ENCODE data around the gene ISLR.

ISLR gene

GRCh38 chr15:74147051-74147450, 26.5 kb upstream of the ISLR start:
- Histone ChIP-seq H3K4me1 (ENCODE audit: insufficient read depth, low read length, severe bottlenecking) (no peaks in the 10 kb centered on the region), H3K9me2 (ENCODE audit: low read depth, low read length) (no peaks in the 10 kb centered on the region), H2AFZ (ENCODE audit: low read length) (no peak overlapping the region), H4K20me1 (ENCODE audit: insufficient read depth, low read length) (no peaks in the 10 kb centered on the region), H3K4me2 (ENCODE audit: low read length) (no peak overlapping the region), H3K4me3 (ENCODE audit: low read depth, low read length, poor library complexity, severe bottlenecking) (no peak overlapping the region), H3F3A (ENCODE audit: insufficient read depth, low read length) (no peaks in the 10 kb centered on the region), H3K36me3 (ENCODE audit: insufficient read depth, low read length) (no peaks in the 10 kb centered on the region), H3K27ac (ENCODE audit: low read depth, low read length, poor library complexity, severe bottlenecking) (no peak overlapping the region), H3K9ac (ENCODE audit: low read length) (no peak overlapping the region), H3K27me3 (ENCODE audit: insufficient read depth, low read length) (no peaks in the 10 kb centered on the region), H3K79me2 (ENCODE audit: insufficient read depth, low read length) (no peaks in the 10 kb centered on the region), H3K9me3 (ENCODE audit: low read length) (no peaks in the 10 kb centered on the region)
- TF ChIP-seq CTCF (IDR thresholded peaks at IDR 0.05; ENCODE audit: low read length) (no peak), EZH2 (IDR thresholded peaks at IDR 0.05; ENCODE audit: borderline replicate concordance, low read length) (no peak)

GRCh38 chr15:74155766-74156417, 17.6 kb upstream of the ISLR start:
- Histone ChIP-seq H3K9ac (ENCODE audit: low read length) (no peak overlapping the region), H2AFZ (ENCODE audit: low read length) (no peak overlapping the region), H3K4me3 (ENCODE audit: low read depth, low read length, poor library complexity, severe bottlenecking) (no peak overlapping the region), H3K36me3 (ENCODE audit: insufficient read depth, low read length) (no peaks in the 10 kb centered on the region), H3F3A (ENCODE audit: insufficient read depth, low read length) (no peaks in the 10 kb centered on the region), H3K9me3 (ENCODE audit: low read length) (no peaks in the 10 kb centered on the region), H4K20me1 (ENCODE audit: insufficient read depth, low read length) (no peaks in the 10 kb centered on the region), H3K27ac (ENCODE audit: low read depth, low read length, poor library complexity, severe bottlenecking) (no peak overlapping the region), H3K4me1 (ENCODE audit: insufficient read depth, low read length, severe bottlenecking) (no peaks in the 10 kb centered on the region), H3K9me2 (ENCODE audit: low read depth, low read length) (no peaks in the 10 kb centered on the region), H3K79me2 (ENCODE audit: insufficient read depth, low read length) (no peaks in the 10 kb centered on the region), H3K27me3 (ENCODE audit: insufficient read depth, low read length) (peaks cover 3% of the 10 kb centered on the region; the same call in 1 of the 2 replicates), H3K4me2 (ENCODE audit: low read length) (no peak overlapping the region)
- TF ChIP-seq CTCF (IDR thresholded peaks at IDR 0.05; ENCODE audit: low read length): no peak
- TF ChIP-seq EZH2 (IDR thresholded peaks at IDR 0.05; ENCODE audit: borderline replicate concordance, low read length): no peak

- Histone ChIP-seq H3K4me2 (ENCODE audit: low read length) (no peak overlapping the region), H3K4me1 (ENCODE audit: insufficient read depth, low read length, severe bottlenecking) (no peaks in the 10 kb centered on the region), H3K27ac (ENCODE audit: low read depth, low read length, poor library complexity, severe bottlenecking) (no peak overlapping the region), H3K9ac (ENCODE audit: low read length) (no peak overlapping the region), H3K36me3 (ENCODE audit: insufficient read depth, low read length) (no peaks in the 10 kb centered on the region), H4K20me1 (ENCODE audit: insufficient read depth, low read length) (no peaks in the 10 kb centered on the region), H3K79me2 (ENCODE audit: insufficient read depth, low read length) (no peaks in the 10 kb centered on the region), H3K27me3 (ENCODE audit: insufficient read depth, low read length) (peaks cover 3% of the 10 kb centered on the region; the same call in 1 of the 2 replicates), H3K9me2 (ENCODE audit: low read depth, low read length) (no peaks in the 10 kb centered on the region), H3K9me3 (ENCODE audit: low read length) (no peaks in the 10 kb centered on the region), H3K4me3 (ENCODE audit: low read depth, low read length, poor library complexity, severe bottlenecking) (no peak overlapping the region), H2AFZ (ENCODE audit: low read length) (no peak overlapping the region), H3F3A (ENCODE audit: insufficient read depth, low read length) (no peaks in the 10 kb centered on the region)
- no peak for TF ChIP-seq EZH2 (IDR thresholded peaks at IDR 0.05; ENCODE audit: borderline replicate concordance, low read length)
- no peak for TF ChIP-seq CTCF (IDR thresholded peaks at IDR 0.05; ENCODE audit: low read length)
Observed at GRCh38 chr15:74156678-74157411, 16.7 kb upstream of the ISLR start.
